H1 (cell line): ENCODE data around the gene CNTN3. TPM values are rescaled to one million over a fixed set of nuclear protein-coding genes. Genes with fewer than 3 reads are reported as not detected.

Source experiments
- CTCF ChIA-PET: fragments of 300-600 bp; sonication (Branson Sonifier 250); formaldehyde crosslinking; loops from one replicate; lab custom pipeline; 2021; ENCODE audit not compliant: partially characterized antibody; lab: Charles Lee
- POLR2A ChIA-PET: fragments of 300-600 bp; sonication (Branson Sonifier 250); formaldehyde crosslinking; loops from one replicate; lab custom pipeline; 2021; ENCODE audit warnings: inconsistent platforms; ENCODE audit not compliant: partially characterized antibody; lab: Charles Lee
- DNase-seq, 2 experiments: peaks; one replicate each; pipeline versions ENCODE4 v3.0.0 to v3.0.0-alpha.2; 2010 to 2022; ENCODE audit warnings: low spot score in 2 of 2, low read depth in 1 of 2, mixed read lengths in 1 of 2
- FAIRE-seq: peaks from 2 replicates; lab custom pipeline; 2011; peaks lifted over from hg19 to GRCh38; lab: Jason Lieb, UNC
- H2AFZ ChIP-seq: 2 replicates; pipeline ENCODE4 v1.8.1; 2012; ENCODE audit warnings: low read length, inconsistent platforms
- H2AK5ac ChIP-seq: 2 replicates; pipeline ENCODE4 v1.6.1; 2013; ENCODE audit warnings: low read depth, low read length
- H2BK120ac ChIP-seq: replicated peaks from 2 replicates; pipeline ENCODE3; 2013; ENCODE audit warnings: low read depth, low read length, inconsistent platforms
- H2BK12ac ChIP-seq: 2 replicates; pipeline ENCODE4 v1.6.1; 2013; ENCODE audit warnings: low read depth, low read length
- H2BK15ac ChIP-seq: 2 replicates; pipeline ENCODE4 v1.6.1; 2013; ENCODE audit warnings: low read length
- H2BK20ac ChIP-seq: 2 replicates; pipeline ENCODE4 v1.6.1; 2013; ENCODE audit warnings: low read length
- H2BK5ac ChIP-seq: 2 replicates; pipeline ENCODE4 v1.6.1; 2013; ENCODE audit warnings: low read depth, low read length
- H3K14ac ChIP-seq: 2 replicates; pipeline ENCODE4 v1.6.1; 2013; ENCODE audit warnings: inconsistent platforms; ENCODE audit not compliant: insufficient read length
- H3K18ac ChIP-seq: 2 replicates; pipeline ENCODE4 v1.6.1; 2013; ENCODE audit warnings: low read length; ENCODE audit errors: extremely low read depth
- H3K23ac ChIP-seq: 2 replicates; pipeline ENCODE4 v1.6.1; 2013; ENCODE audit warnings: inconsistent platforms; ENCODE audit not compliant: insufficient read length
- H3K23me2 ChIP-seq: 2 replicates; pipeline ENCODE4 v1.6.1; 2013; ENCODE audit warnings: low read depth, low read length
- H3K27ac ChIP-seq: 2 replicates; pipeline ENCODE4 v1.6.1; 2011; ENCODE audit warnings: low read depth, low read length, inconsistent platforms
- H3K27me3 ChIP-seq, 4 experiments: replicated peaks in 1 of 4; 1 replicate in 1 of 4; 2 replicates in 3 of 4; pipeline versions ENCODE4 v1.6.1 to v1.8.1; 2011 to 2013; ENCODE audit warnings: low read length in 3 of 4, mild to moderate bottlenecking in 3 of 4, inconsistent platforms in 2 of 4, mixed read lengths in 2 of 4, moderate library complexity in 1 of 4; ENCODE audit not compliant: control insufficient read depth in 3 of 4, insufficient read depth in 3 of 4; ENCODE audit errors: extremely low read depth in 1 of 4
- H3K36me3 ChIP-seq, 4 experiments: 2 replicates each; pipeline versions ENCODE4 v1.6.1 to v1.8.1; 2011 to 2013; ENCODE audit warnings: mild to moderate bottlenecking in 4 of 4, low read length in 3 of 4, moderate library complexity in 2 of 4, control low read depth in 1 of 4, inconsistent platforms in 1 of 4; ENCODE audit not compliant: insufficient read depth in 4 of 4, control insufficient read depth in 2 of 4
- H3K4ac ChIP-seq: replicated peaks from 2 replicates; pipeline ENCODE3; 2013; ENCODE audit warnings: low read length, low read depth, mixed read lengths, inconsistent platforms; ENCODE audit not compliant: insufficient read length
- H3K4me1 ChIP-seq, 4 experiments: replicated peaks in 1 of 4; 1 replicate in 1 of 4; 2 replicates in 3 of 4; pipeline versions ENCODE4 v1.6.1 to v1.8.1; 2011 to 2013; ENCODE audit warnings: low read length in 3 of 4, inconsistent platforms in 2 of 4, mixed read lengths in 1 of 4; ENCODE audit not compliant: insufficient read depth in 4 of 4, control insufficient read depth in 3 of 4
- H3K4me2 ChIP-seq, 2 experiments: 2 replicates each; pipeline versions ENCODE4 v1.6.1 to v1.8.1; 2011 to 2013; ENCODE audit warnings: low read depth in 2 of 2, low read length in 2 of 2, control low read depth in 1 of 2, inconsistent platforms in 1 of 2, mild to moderate bottlenecking in 1 of 2; ENCODE audit not compliant: insufficient read depth in 1 of 2
- H3K4me3 ChIP-seq, 4 experiments: fragments of 200-600, 300-600 bp in 1 of 4; sonication (generic), shearing (Covaris generic), sonication (Bioruptor Twin) in 1 of 4; 2 replicates each; pipeline versions ENCODE4 v1.5.1 to v1.8.1; 2011 to 2016; ENCODE audit warnings: low read length in 4 of 4, low read depth in 3 of 4, control low read depth in 2 of 4, inconsistent platforms in 2 of 4, mild to moderate bottlenecking in 2 of 4, mixed read lengths in 1 of 4, moderate library complexity in 1 of 4; ENCODE audit not compliant: insufficient read depth in 2 of 4; ENCODE audit errors: extremely low read depth in 1 of 4
- H3K56ac ChIP-seq: replicated peaks from 2 replicates; pipeline ENCODE3; 2013; ENCODE audit warnings: low read depth, mild to moderate bottlenecking, mixed read lengths, low read length, inconsistent platforms; ENCODE audit not compliant: insufficient read length
- H3K79me1 ChIP-seq: 2 replicates; pipeline ENCODE4 v1.6.1; 2013; ENCODE audit warnings: low read depth, low read length, control low read depth
- H3K79me2 ChIP-seq, 2 experiments: 2 replicates each; pipeline versions ENCODE4 v1.6.1 to v1.8.1; 2012 to 2013; ENCODE audit warnings: low read length in 2 of 2, mild to moderate bottlenecking in 2 of 2, inconsistent platforms in 1 of 2; ENCODE audit not compliant: insufficient read depth in 2 of 2, control insufficient read depth in 1 of 2
- H3K9ac ChIP-seq, 4 experiments: replicated peaks in 1 of 4; 1 replicate in 1 of 4; 2 replicates in 3 of 4; pipeline versions ENCODE4 v1.6.1 to v1.8.1; 2011 to 2013; ENCODE audit warnings: low read depth in 3 of 4, low read length in 3 of 4, control low read depth in 2 of 4, mild to moderate bottlenecking in 2 of 4, moderate library complexity in 2 of 4, inconsistent platforms in 1 of 4; ENCODE audit errors: extremely low read depth in 1 of 4
- H3K9me3 ChIP-seq, 2 experiments: 2 replicates each; pipeline versions ENCODE4 v1.6.1 to v1.8.1; 2012 to 2013; ENCODE audit warnings: mild to moderate bottlenecking in 2 of 2, moderate library complexity in 2 of 2, control low read depth in 1 of 2, inconsistent platforms in 1 of 2, low read depth in 1 of 2, low read length in 1 of 2, mixed read lengths in 1 of 2; ENCODE audit not compliant: insufficient read depth in 2 of 2
- H4K20me1 ChIP-seq, 2 experiments: replicated peaks in 1 of 2; 2 replicates each; pipeline versions ENCODE3 to v1.8.1; 2011 to 2013; ENCODE audit warnings: inconsistent platforms in 2 of 2, low read length in 2 of 2, mild to moderate bottlenecking in 1 of 2; ENCODE audit not compliant: insufficient read depth in 2 of 2, control insufficient read depth in 1 of 2
- H4K5ac ChIP-seq: 2 replicates; pipeline ENCODE4 v1.6.1; 2013; ENCODE audit warnings: low read length, low read depth, mixed read lengths, inconsistent platforms; ENCODE audit not compliant: insufficient read length
- H4K8ac ChIP-seq: 2 replicates; pipeline ENCODE4 v1.8.0; 2013; ENCODE audit warnings: mild to moderate bottlenecking, moderate library complexity, low read length, inconsistent platforms; ENCODE audit not compliant: insufficient read depth; ENCODE audit errors: extremely low read depth
- H4K91ac ChIP-seq: replicated peaks from 2 replicates; pipeline ENCODE3; 2013; ENCODE audit warnings: low read length, mixed read lengths, inconsistent platforms; ENCODE audit not compliant: insufficient read length
- ATF2 ChIP-seq: IDR thresholded peaks from 2 replicates; pipeline ENCODE4 v1.6.1; 2012; ENCODE audit warnings: low read length, inconsistent platforms
- BACH1 ChIP-seq: IDR thresholded peaks from 2 replicates; pipeline ENCODE4 v1.6.1; 2012; ENCODE audit warnings: low read length, improper control_type of control experiment
- EP300 ChIP-seq, 2 experiments: IDR thresholded peaks; 1 replicate in 1 of 2; 2 replicates in 1 of 2; pipeline ENCODE4 v1.6.1; 2011 to 2012; ENCODE audit warnings: low read depth in 2 of 2, low read length in 2 of 2, mild to moderate bottlenecking in 2 of 2, borderline replicate concordance in 1 of 2, inconsistent platforms in 1 of 2, moderate library complexity in 1 of 2
- JUN ChIP-seq: IDR thresholded peaks from 2 replicates; pipeline ENCODE4 v1.6.1; 2011; ENCODE audit warnings: low read depth, mild to moderate bottlenecking, improper control_type of control experiment, low read length
- MAFK ChIP-seq: IDR thresholded peaks from 2 replicates; pipeline ENCODE4 v1.6.1; 2012; ENCODE audit warnings: low read depth, mild to moderate bottlenecking, improper control_type of control experiment, low read length
- RAD21 ChIP-seq, 2 experiments: IDR thresholded peaks in 1 of 2; conservative IDR thresholded peaks in 1 of 2; 2 replicates each; pipeline ENCODE4 v1.6.1; 2011; ENCODE audit warnings: low read depth in 2 of 2, low read length in 2 of 2, improper control_type of control experiment in 1 of 2, inconsistent platforms in 1 of 2, mild to moderate bottlenecking in 1 of 2, moderate library complexity in 1 of 2
- RFX5 ChIP-seq: IDR thresholded peaks from 2 replicates; pipeline ENCODE4 v1.6.1; 2011; ENCODE audit warnings: low read depth, low read length, improper control_type of control experiment, borderline replicate concordance
- SAP30 ChIP-seq: fragments of 300-600 bp; sonication (generic); IDR thresholded peaks from 2 replicates; pipeline ENCODE4 v1.7.1; 2012; ENCODE audit warnings: low read length, moderate library complexity, mild to moderate bottlenecking, inconsistent platforms; ENCODE audit not compliant: insufficient read depth, insufficient replicate concordance
- SP1 ChIP-seq: IDR thresholded peaks from 2 replicates; pipeline ENCODE4 v1.6.1; 2011; ENCODE audit warnings: low read depth, low read length
- SRF ChIP-seq: IDR thresholded peaks from 2 replicates; pipeline ENCODE4 v1.6.1; 2011; ENCODE audit warnings: mild to moderate bottlenecking, low read depth, low read length, moderate library complexity
- TAF1 ChIP-seq: IDR thresholded peaks from 2 replicates; pipeline ENCODE4 v1.6.1; 2011; ENCODE audit warnings: mild to moderate bottlenecking, low read depth, low read length
- WGBS, 2 experiments: shearing (Covaris generic) in 1 of 2; methylation state at CpG; one replicate each; pipeline versions ENCODE4 v1.1.6 to v1.1.7; 2013 to 2015; ENCODE audit warnings: low lambda C conversion rate in 2 of 2, mixed read lengths in 2 of 2, inconsistent platforms in 1 of 2, low coverage in 1 of 2, missing lambda C conversion rate in 1 of 2; ENCODE audit not compliant: insufficient replicate concordance in 2 of 2, insufficient coverage in 1 of 2, insufficient read length in 1 of 2; ENCODE audit errors: extremely low coverage in 1 of 2, missing lambda C conversion rate in 1 of 2; 5-methylcytosine and 5-hydroxymethylcytosine counted together
- polyA plus RNA-seq, 7 experiments: library from polyadenylated mRNA; depleted of rRNA in 3 of 7; stranded (reverse) in 5 of 7; unstranded in 2 of 7; fragments of >200 nt in 5 of 7; fragments of 200-250 nt in 2 of 7; gene quantifications; 1 replicate in 5 of 7; 2 replicates in 1 of 7; 4 replicates in 1 of 7; pipeline versions ENCODE4 v1.2.1 to v1.2.3, GENCODE V29; 2011 to 2013; ENCODE audit warnings: missing spikeins in 2 of 7, mixed read lengths in 2 of 7
- total RNA-seq: library from RNA; stranded (reverse); fragmentation: NEBNext Ultra II Directional; extraction: Animal tissue kit (Norgen Biotek cat#: 25700); gene quantifications from 2 replicates; pipeline ENCODE4 v1.2.1, GENCODE V29; 2021

CNTN3 gene
- total and polyA plus RNA-seq, 2 of the 8 experiments (the other 6 are each of a cell fraction or from before 2014, with no cell fraction given), result 0.11 to 0.13 TPM

- TF ChIP-seq SP1, result no peak
- no peak for TF ChIP-seq JUN
- no peak for TF ChIP-seq MAFK
- no peak for TF ChIP-seq EP300 (IDR thresholded peaks at IDR 0.05; ENCODE audit: borderline replicate concordance in 1 of 2, low read depth in 2 of 2, low read length in 2 of 2)
- no peak for TF ChIP-seq BACH1
- TF ChIP-seq SAP30, result no peak
- no peak for TF ChIP-seq TAF1
- TF ChIP-seq SRF, result no peak
- TF ChIP-seq ATF2, result no peak
- no peak for TF ChIP-seq RAD21 (IDR thresholded peaks at IDR 0.05 in 1 of 2, conservative IDR thresholded peaks at IDR 0.05 in 1 of 2; ENCODE audit: low read depth in 2 of 2, low read length in 2 of 2)
- no peak for TF ChIP-seq RFX5
- H3K4me1 ChIP-seq, result no peaks in the 10 kb centered on the region; a peak in 1 of 7 replicates
- H3K56ac ChIP-seq, result no peak overlapping the region
- H4K91ac ChIP-seq, result no peak overlapping the region
- H3K27me3 ChIP-seq, result no peaks in the 10 kb centered on the region
- H3K79me2 ChIP-seq, result no peaks in the 10 kb centered on the region
- H4K20me1 ChIP-seq, result no peaks in the 10 kb centered on the region
- ChIA-PET CTCF (interaction anchor here (1.2 kb wide), 1 partner anchor 43 kb away, joined by 3 read pairs; no protein-coding TSS in a partner anchor), POLR2A (no interaction called here)
- H2AK5ac ChIP-seq, result no peak overlapping the region
- H3K79me1 ChIP-seq, result no peaks in the 10 kb centered on the region
- no peak overlapping the region for H4K8ac ChIP-seq
- no peak overlapping the region for H3K4me2 ChIP-seq
- no peaks in the 10 kb centered on the region for H3K23me2 ChIP-seq
- H2BK20ac ChIP-seq, result no peak overlapping the region
- no peak overlapping the region for H3K4ac ChIP-seq
- H3K18ac ChIP-seq, result no peak overlapping the region
- no peaks in the 10 kb centered on the region for H3K36me3 ChIP-seq
- no peak overlapping the region for H3K9ac ChIP-seq
- no peak overlapping the region for H2BK15ac ChIP-seq
- WGBS, 2 experiments, result 90% methylated on average over 2 of the region's 2 CpGs; no CpG with 5 or more reads in 1 of the 2 experiments
- H3K23ac ChIP-seq, result no peak overlapping the region
- H2BK12ac ChIP-seq, result no peak overlapping the region
- DNase-seq, result no peak
- H2AFZ ChIP-seq, result no peak overlapping the region
- no peak overlapping the region for H2BK5ac ChIP-seq
- H3K14ac ChIP-seq, result no peak overlapping the region
- H2BK120ac ChIP-seq, result no peak overlapping the region
- no peak overlapping the region for H3K4me3 ChIP-seq
- H3K27ac ChIP-seq, result no peak overlapping the region
- H4K5ac ChIP-seq, result no peak overlapping the region
- no peaks in the 10 kb centered on the region for H3K9me3 ChIP-seq
- FAIRE-seq, result no peak
Observed at GRCh38 chr3:74626011-74626410, 11.6 kb upstream of the CNTN3 start.
